ENCODE results near the gene UPF3B. TPM values are rescaled to one million over a fixed set of nuclear protein-coding genes. Genes with fewer than 3 reads are reported as not detected.

Gene UPF3B
- total RNA-seq, 1 experiment from 2014 or later: 4.7 TPM

- Histone ChIP-seq H3K36me3 (ENCODE audit: low read depth, low read length) (peaks cover 6% of the 10 kb centered on the region), H3K27ac (ENCODE audit: low read length) (peak overlapping the region; percentile 84), H3K79me2 (ENCODE audit: low read length) (peaks cover 66% of the 10 kb centered on the region), H3F3A (ENCODE audit: low read length, unreplicated experiment) (no peaks in the 10 kb centered on the region), H3K4me3 (ENCODE audit: low read length) (peak overlapping the region; percentile 99), H3K9me2 (replicated peaks; ENCODE audit: low read length) (no peaks in the 10 kb centered on the region), H3K27me3 (ENCODE audit: low read length) (no peaks in the 10 kb centered on the region), H4K20me1 (ENCODE audit: low read length) (peaks cover 3% of the 10 kb centered on the region; the same call in 1 of the 2 replicates), H2AFZ (ENCODE audit: low read length) (peak overlapping the region; percentile 99), H3K9ac (ENCODE audit: low read length) (peak overlapping the region; percentile 97), H3K4me2 (ENCODE audit: low read length) (peak overlapping the region; percentile 98), H3K4me1 (ENCODE audit: insufficient read depth, low read length) (peaks cover 5% of the 10 kb centered on the region), H3K9me3 (ENCODE audit: low read length) (no peaks in the 10 kb centered on the region)
- POLR2A ChIA-PET (ENCODE audit: unreplicated experiment): interaction anchor here (0.6 kb wide), 1 partner anchor 18 kb away, joined by 3 read pairs; the partner anchor contains the start of gene UPF3B
- TSS peak; percentile 84 for BruUV-seq (replicated peaks)
- peak; percentile 29 for ATAC-seq
- CTCF ChIA-PET: interaction anchor here (0.6 kb wide), 1 partner anchor 122 kb away, joined by 3 read pairs; no protein-coding TSS in a partner anchor
- no peak for DNase-seq
- no peak for TF ChIP-seq EZH2 (IDR thresholded peaks at IDR 0.05; ENCODE audit: low read length, unreplicated experiment)
- no peak for TF ChIP-seq EZH2phosphoT487 (IDR thresholded peaks at IDR 0.05; ENCODE audit: borderline replicate concordance, low read length)
- no peak for TF ChIP-seq CTCF (conservative IDR thresholded peaks at IDR 0.05; ENCODE audit: low read depth, low read length)
- intact Hi-C loops (cut with micrococcal nuclease): loop anchor here (1.0 to 5.0 kb wide), 2 partner anchors 18 to 79 kb away; partner anchors contain the start of gene RPL39
These were observed 18.5 kb upstream of the UPF3B start for GRCh38 chrX:119871245-119871598.

GRCh38 chrX:119870626-119871131 lies 17.9 kb upstream of the UPF3B start:
- DNase-seq: peak; percentile 33

More at GRCh38 chrX:119870626-119871131, 17.9 kb upstream of the UPF3B start:
- peak; percentile 43 for ATAC-seq
- Histone ChIP-seq H3F3A (ENCODE audit: low read length, unreplicated experiment) (no peaks in the 10 kb centered on the region), H3K9me2 (replicated peaks; ENCODE audit: low read length) (no peaks in the 10 kb centered on the region), H3K79me2 (ENCODE audit: low read length) (peaks cover 66% of the 10 kb centered on the region), H3K9me3 (ENCODE audit: low read length) (no peaks in the 10 kb centered on the region), H3K4me1 (ENCODE audit: insufficient read depth, low read length) (peaks cover 5% of the 10 kb centered on the region), H2AFZ (ENCODE audit: low read length) (peak overlapping the region; percentile 99), H4K20me1 (ENCODE audit: low read length) (0 out of 2 replicates have a peak, but pooled peaks cover 3% of the 10 kb centered on the region), H3K36me3 (ENCODE audit: low read depth, low read length) (peaks cover 2% of the 10 kb centered on the region; the same call in 1 of the 2 replicates), H3K27me3 (ENCODE audit: low read length) (no peaks in the 10 kb centered on the region), H3K4me2 (ENCODE audit: low read length) (peak overlapping the region; percentile 98), H3K27ac (ENCODE audit: low read length) (peak overlapping the region; percentile 84), H3K4me3 (ENCODE audit: low read length) (peak overlapping the region; percentile 99), H3K9ac (ENCODE audit: low read length) (peak overlapping the region; percentile 97)
- POLR2A ChIA-PET (ENCODE audit: unreplicated experiment): interaction anchor here (0.6 kb wide), 1 partner anchor 18 kb away, joined by 3 read pairs; the partner anchor contains the start of gene UPF3B
- intact Hi-C loops (cut with micrococcal nuclease): loop anchor here (1.0 to 5.0 kb wide), 2 partner anchors 17 to 78 kb away; partner anchors contain the start of gene RPL39
- BruUV-seq (replicated peaks): no TSS peak
- CTCF ChIA-PET: interaction anchor here (0.6 kb wide), 1 partner anchor 121 kb away, joined by 3 read pairs; no protein-coding TSS in a partner anchor
- TF ChIP-seq EZH2phosphoT487 (IDR thresholded peaks at IDR 0.05; ENCODE audit: borderline replicate concordance, low read length) (no peak), EZH2 (IDR thresholded peaks at IDR 0.05; ENCODE audit: low read length, unreplicated experiment) (no peak), CTCF (conservative IDR thresholded peaks at IDR 0.05; ENCODE audit: low read depth, low read length) (no peak)

Data from PC-3 (cell line).